B cell (primary cell): ENCODE results near the gene HHAT. TPM values are rescaled to one million over a fixed set of nuclear protein-coding genes. Genes with fewer than 3 reads are reported as not detected.

Experiments used
- ATAC-seq: fragments of 200-7000 bp; cut with Tn5 transposase; one replicate; pipeline ENCODE4 v1.10.0; 2021; ENCODE audit warnings: low read depth, mild to moderate bottlenecking, moderate number of reproducible peaks, moderate library complexity
- CTCF ChIA-PET: fragments of 350-600 bp; sonication (Branson Sonifier 250); formaldehyde crosslinking; loops from one replicate; lab custom pipeline; 2021; ENCODE audit warnings: antibody characterized with exemption, inconsistent platforms; lab: Charles Lee
- POLR2A ChIA-PET: fragments of 350-600 bp; sonication (Branson Sonifier 250); formaldehyde crosslinking; loops from one replicate; lab custom pipeline; 2021; ENCODE audit warnings: antibody characterized with exemption; lab: Charles Lee
- DNase-seq: peaks from one replicate; pipeline ENCODE4 v3.0.0; 2013
- H2AFZ ChIP-seq: 2 replicates; pipeline ENCODE4 v1.6.1; 2012; ENCODE audit warnings: mild to moderate bottlenecking, low read depth, low read length; ENCODE audit not compliant: insufficient read depth, poor library complexity, severe bottlenecking
- H3K27ac ChIP-seq, 2 donors: 1 replicate in 1 of 2; 2 replicates in 1 of 2; pipeline ENCODE4 v1.5.1; 2012 to 2013; ENCODE audit warnings: low read length in 2 of 2, mild to moderate bottlenecking in 2 of 2, moderate library complexity in 1 of 2
- H3K27me3 ChIP-seq, 4 experiments: fragments of 200-600 bp in 1 of 4; sonication (generic) in 1 of 4; replicated peaks in 1 of 4; 1 replicate in 2 of 4; 2 replicates in 2 of 4; pipeline versions ENCODE4 v1.6.1 to v1.7.0; 2013 to 2016; ENCODE audit warnings: low read length in 3 of 4, mild to moderate bottlenecking in 2 of 4, mixed read lengths in 1 of 4, moderate library complexity in 1 of 4; ENCODE audit not compliant: insufficient read depth in 4 of 4, control insufficient read depth in 3 of 4; ENCODE audit errors: control extremely low read depth in 1 of 4
- H3K36me3 ChIP-seq, 2 experiments: replicated peaks in 1 of 2; 1 replicate in 1 of 2; 2 replicates in 1 of 2; pipeline versions ENCODE4 v1.6.1 to v1.7.1; 2013; ENCODE audit warnings: low read length in 1 of 2; ENCODE audit not compliant: insufficient read depth in 2 of 2, control insufficient read depth in 1 of 2; ENCODE audit errors: control extremely low read depth in 1 of 2, extremely low read depth in 1 of 2
- H3K4me1 ChIP-seq, 2 donors: fragments of 200-600 bp in 1 of 2; sonication (generic) in 1 of 2; 1 replicate in 1 of 2; 2 replicates in 1 of 2; pipeline versions ENCODE4 v1.5.1 to v1.6.1; 2013 to 2017; ENCODE audit warnings: low read length in 2 of 2; ENCODE audit not compliant: control insufficient read depth in 2 of 2, insufficient read depth in 2 of 2
- H3K4me2 ChIP-seq: replicated peaks from 2 replicates; pipeline ENCODE3; 2012; ENCODE audit warnings: mild to moderate bottlenecking, low read depth, low read length; ENCODE audit not compliant: poor library complexity, severe bottlenecking
- H3K4me3 ChIP-seq, 5 experiments: fragments of 200-600 bp in 1 of 5; sonication (generic) in 1 of 5; 1 replicate in 3 of 5; 2 replicates in 2 of 5; pipeline versions ENCODE4 v1.5.1 to v1.7.0; 2011 to 2016; ENCODE audit warnings: low read length in 4 of 5, mild to moderate bottlenecking in 4 of 5, low read depth in 2 of 5, control low read depth in 1 of 5, moderate library complexity in 1 of 5; ENCODE audit not compliant: insufficient read depth in 1 of 5; ENCODE audit errors: control extremely low read depth in 1 of 5, extremely low read depth in 1 of 5
- H3K79me2 ChIP-seq: fragments of 200-600 bp; sonication (generic); one replicate; pipeline ENCODE4 v1.6.0; 2016; ENCODE audit warnings: low read length; ENCODE audit not compliant: control insufficient read depth, insufficient read depth
- H3K9ac ChIP-seq: fragments of 200-600 bp; sonication (generic); 2 replicates; pipeline ENCODE4 v1.6.1; 2017; ENCODE audit warnings: mild to moderate bottlenecking, low read length, moderate library complexity
- H3K9me3 ChIP-seq, 3 donors: one replicate each; pipeline versions ENCODE4 v1.6.1 to v1.7.1; 2013; ENCODE audit warnings: low read length in 2 of 3; ENCODE audit not compliant: control insufficient read depth in 2 of 3, insufficient read depth in 1 of 3; ENCODE audit errors: control extremely low read depth in 1 of 3
- H4K20me1 ChIP-seq: 2 replicates; pipeline ENCODE4 v1.6.0; 2012; ENCODE audit warnings: mild to moderate bottlenecking, low read length; ENCODE audit not compliant: insufficient read depth, control insufficient read depth, poor library complexity, severe bottlenecking
- H3K27ac Mint-ChIP-seq: one replicate; pipeline ENCODE4 v1.8.0; 2021; ENCODE audit warnings: mixed read lengths
- H3K27me3 Mint-ChIP-seq: one replicate; pipeline ENCODE4 v1.8.0; 2021; ENCODE audit warnings: mixed read lengths
- H3K4me1 Mint-ChIP-seq: one replicate; pipeline ENCODE4 v1.8.0; 2021; ENCODE audit warnings: mixed read lengths
- H3K4me3 Mint-ChIP-seq: one replicate; pipeline ENCODE4 v1.8.0; 2021; ENCODE audit warnings: mixed read lengths
- H3K9me3 Mint-ChIP-seq: one replicate; pipeline ENCODE4 v1.8.0; 2022; ENCODE audit warnings: mixed read lengths; ENCODE audit not compliant: insufficient read depth
- CTCF ChIP-seq: fragments of 200-600 bp; IDR thresholded peaks from one replicate; pipeline ENCODE4 v1.8.0; 2022; ENCODE audit warnings: antibody characterized with exemption, mild to moderate bottlenecking
- EZH2 ChIP-seq: IDR thresholded peaks from 2 replicates; pipeline ENCODE4 v1.6.1; 2012; ENCODE audit warnings: borderline replicate concordance, low read depth, mild to moderate bottlenecking, moderate library complexity, low read length; ENCODE audit not compliant: insufficient read depth, poor library complexity, severe bottlenecking
- WGBS: methylation state at CpG from one replicate; pipeline ENCODE4 v1.1.5; 2013; ENCODE audit warnings: missing lambda C conversion rate; ENCODE audit not compliant: insufficient coverage; 5-methylcytosine and 5-hydroxymethylcytosine counted together
- intact Hi-C: fragments of 100-400 bp; cut with micrococcal nuclease; formaldehyde crosslinking; loops from one replicate; pipeline ENCODE4 v1.10.0; 2022
- polyA plus RNA-seq: library from polyadenylated mRNA; depleted of rRNA; stranded (reverse); fragments of >200 nt; gene quantifications from 2 replicates; pipeline ENCODE4 v1.2.3, GENCODE V29; 2012
- total RNA-seq, 2 donors: library from RNA; stranded (reverse); fragments of 120-200 nt in 1 of 2; gene quantifications; 1 replicate in 1 of 2; 2 replicates in 1 of 2; pipeline versions ENCODE4 v1.2.3 to v1.2.4, GENCODE V29; 2013 to 2022

The HHAT gene
- total and polyA plus RNA-seq, 2 donors (not counting 1 experiment from before 2014, with no cell fraction given): 4.0 to 28.2 TPM

DNA sequence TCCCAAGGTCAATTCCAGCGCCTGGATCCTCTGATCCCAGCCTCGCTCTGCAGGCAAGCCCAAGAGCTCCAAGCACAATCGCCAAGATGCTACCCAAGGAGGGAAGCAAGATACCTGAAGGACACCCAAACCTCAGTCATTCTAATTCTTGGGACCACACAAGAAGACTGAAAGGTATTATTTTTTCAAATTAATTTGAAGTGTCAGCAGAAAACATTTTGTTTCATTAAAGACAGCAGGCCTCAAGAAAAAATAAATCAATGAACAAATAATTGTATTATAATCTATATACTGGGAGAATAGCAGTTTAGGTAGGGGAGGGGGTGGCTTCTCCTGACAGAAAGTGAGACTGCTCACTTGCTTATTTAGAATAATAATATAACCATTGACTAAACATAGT, 347.8 kb downstream of the HHAT start:
- Histone ChIP-seq H3K9ac (no peak overlapping the region), H3K9me3 (no peaks in the 10 kb centered on the region), H3K4me1 (no peaks in the 10 kb centered on the region), H3K27ac (no peak overlapping the region), H3K4me2 (no peak overlapping the region), H3K36me3 (no peaks in the 10 kb centered on the region), H2AFZ (no peak overlapping the region), H4K20me1 (no peaks in the 10 kb centered on the region), H3K27me3 (no peaks in the 10 kb centered on the region), H3K79me2 (no peaks in the 10 kb centered on the region), H3K4me3 (no peak overlapping the region)
- Mint-ChIP-seq H3K4me1 (no peaks in the 10 kb centered on the region), H3K27me3 (no peaks in the 10 kb centered on the region), H3K9me3 (no peaks in the 10 kb centered on the region), H3K4me3 (no peak overlapping the region), H3K27ac (no peak overlapping the region)
- ATAC-seq (no peak), DNase-seq (no peak)
- intact Hi-C loops: no loop called here
- CTCF ChIA-PET: no interaction called here
- POLR2A ChIA-PET: no interaction called here
- TF ChIP-seq CTCF: no peak
- TF ChIP-seq EZH2: no peak
- 93% methylated on average over 3 of the region's 3 CpGs for WGBS

- POLR2A ChIA-PET: no interaction called here
- Histone ChIP-seq H3K4me3 (no peak overlapping the region), H3K4me2 (no peak overlapping the region), H3K27ac (no peak overlapping the region), H3K9ac (no peak overlapping the region), H3K9me3 (no peaks in the 10 kb centered on the region), H3K27me3 (no peaks in the 10 kb centered on the region), H3K4me1 (no peaks in the 10 kb centered on the region), H4K20me1 (no peaks in the 10 kb centered on the region), H3K79me2 (no peaks in the 10 kb centered on the region), H2AFZ (no peak overlapping the region), H3K36me3 (no peaks in the 10 kb centered on the region)
- ATAC-seq (no peak), DNase-seq (no peak)
- Mint-ChIP-seq H3K27ac (no peak overlapping the region), H3K27me3 (no peaks in the 10 kb centered on the region), H3K4me1 (no peaks in the 10 kb centered on the region), H3K4me3 (no peak overlapping the region), H3K9me3 (no peaks in the 10 kb centered on the region)
- 80% methylated on average over 1 of the region's 4 CpGs for WGBS
- TF ChIP-seq CTCF (no peak), EZH2 (no peak)
- intact Hi-C loops: no loop called here
- CTCF ChIA-PET: no interaction called here
These were observed 348.8 kb downstream of the HHAT start for GRCh38 chr1:210677533-210677932.
